ENCODE results near the gene HES5. TPM values are rescaled to one million over a fixed set of nuclear protein-coding genes. Genes with fewer than 3 reads are reported as not detected.

The HES5 gene
- total and polyA plus RNA-seq, 2 of the 4 experiments (the other 2 are of a cell fraction), result not detected

- peak; percentile 58 for DNase-seq
- Histone ChIP-seq H2BK5ac (ENCODE audit: low read depth, low read length, poor library complexity, severe bottlenecking) (no peak overlapping the region), H3K27ac (ENCODE audit: insufficient read depth, low read length) (no peak overlapping the region), H4K8ac (ENCODE audit: low read depth in 2 of 2, low read length in 2 of 2) (no peak overlapping the region), H4K91ac (ENCODE audit: insufficient read depth, low read depth, low read length) (no peak overlapping the region), H3K18ac (ENCODE audit: low read depth, low read length) (no peak overlapping the region), H2AK5ac (ENCODE audit: low read depth, low read length) (no peak overlapping the region), H2BK15ac (ENCODE audit: low read depth, low read length) (no peak overlapping the region), H2BK20ac (ENCODE audit: low read depth, low read length) (no peak overlapping the region), H3K9me3 (ENCODE audit: control insufficient read depth, insufficient read depth, low read length) (no peaks in the 10 kb centered on the region), H3K4ac (ENCODE audit: low read depth, low read length) (no peak overlapping the region), H2AFZ (replicated peaks; ENCODE audit: low read length, poor library complexity) (no peak overlapping the region), H4K5ac (ENCODE audit: low read depth, low read length) (no peak overlapping the region), H3K23ac (ENCODE audit: low read depth, low read length) (no peak overlapping the region), H3K4me1 (ENCODE audit: control insufficient read depth, insufficient read depth, low read length) (peaks cover 2% of the 10 kb centered on the region; the same call in 1 of the 2 replicates), H3K56ac (ENCODE audit: extremely low read depth, insufficient read depth, low read length) (no peak overlapping the region), H2AK9ac (replicated peaks; ENCODE audit: low read depth, low read length, poor library complexity) (no peak overlapping the region), H3K14ac (replicated peaks; ENCODE audit: low read depth, low read length) (no peak overlapping the region), H3K36me3 (ENCODE audit: control insufficient read depth, insufficient read depth, low read length) (peaks cover 48% of the 10 kb centered on the region), H3K9me1 (ENCODE audit: insufficient read depth, low read length) (no peaks in the 10 kb centered on the region), H3K27me3 (ENCODE audit: control insufficient read depth, insufficient read depth, low read length) (peaks cover 9% of the 10 kb centered on the region; the same call in 1 of the 2 replicates), H2BK120ac (ENCODE audit: low read depth, low read length) (no peak overlapping the region), H3K4me2 (ENCODE audit: low read depth, low read length) (no peak overlapping the region), H3K4me3 (ENCODE audit: insufficient read depth, low read depth, low read length) (no peak overlapping the region), H4K20me1 (ENCODE audit: insufficient read depth, low read length) (peaks cover 3% of the 10 kb centered on the region; the same call in 1 of the 2 replicates), H3K9ac (ENCODE audit: low read depth, low read length) (no peak overlapping the region), H3K79me1 (ENCODE audit: low read depth in 1 of 2, low read length in 2 of 2) (peaks cover 0 to 6% of the 10 kb centered on the region in 2 experiments; a peak in 1 of 4 replicates)
- ChIA-PET CTCF (no interaction called here), POLR2A (ENCODE audit: unreplicated experiment) (no interaction called here)
- in situ Hi-C loops (cut with MboI; ENCODE audit: low sequenced_read_pairs), result no loop called here
- dilution Hi-C loops (cut with HindIII; ENCODE audit: low sequenced_read_pairs, unreplicated experiment), result no loop called here
- 64% methylated on average over 17 of the region's 29 CpGs; no CpG with 5 or more reads in 1 of the 2 experiments for WGBS, 2 experiments (ENCODE audit: extremely low coverage in 2 of 2, insufficient read length in 1 of 2)
- TF ChIP-seq BHLHE40 (IDR thresholded peaks at IDR 0.05; ENCODE audit: low read depth, low read length) (no peak), CHD1 (IDR thresholded peaks at IDR 0.05; ENCODE audit: low read depth, low read length) (no peak), RFX5 (IDR thresholded peaks at IDR 0.05; ENCODE audit: low read depth, low read length) (no peak), MAFK (IDR thresholded peaks at IDR 0.05; ENCODE audit: low read depth, low read length) (no peak), FOS (IDR thresholded peaks at IDR 0.05; ENCODE audit: low read depth, low read length) (no peak), SMC3 (IDR thresholded peaks at IDR 0.05; ENCODE audit: low read depth, low read length) (no peak), RCOR1 (IDR thresholded peaks at IDR 0.05; ENCODE audit: insufficient replicate concordance, low read length) (no peak), POLR2A (IDR thresholded peaks at IDR 0.05; ENCODE audit: low read depth, low read length) (no peak), RAD21 (IDR thresholded peaks at IDR 0.05; ENCODE audit: low read length) (no peak), MXI1 (IDR thresholded peaks at IDR 0.05; ENCODE audit: borderline replicate concordance, low read depth, low read length) (no peak), NFE2L2 (IDR thresholded peaks at IDR 0.05; ENCODE audit: low read depth, low read length) (no peak), CEBPB (IDR thresholded peaks at IDR 0.05; ENCODE audit: low read depth, low read length) (no peak), MAZ (IDR thresholded peaks at IDR 0.05; ENCODE audit: borderline replicate concordance, low read depth, low read length) (no peak)
- TF ChIP-seq, protein P1, sequence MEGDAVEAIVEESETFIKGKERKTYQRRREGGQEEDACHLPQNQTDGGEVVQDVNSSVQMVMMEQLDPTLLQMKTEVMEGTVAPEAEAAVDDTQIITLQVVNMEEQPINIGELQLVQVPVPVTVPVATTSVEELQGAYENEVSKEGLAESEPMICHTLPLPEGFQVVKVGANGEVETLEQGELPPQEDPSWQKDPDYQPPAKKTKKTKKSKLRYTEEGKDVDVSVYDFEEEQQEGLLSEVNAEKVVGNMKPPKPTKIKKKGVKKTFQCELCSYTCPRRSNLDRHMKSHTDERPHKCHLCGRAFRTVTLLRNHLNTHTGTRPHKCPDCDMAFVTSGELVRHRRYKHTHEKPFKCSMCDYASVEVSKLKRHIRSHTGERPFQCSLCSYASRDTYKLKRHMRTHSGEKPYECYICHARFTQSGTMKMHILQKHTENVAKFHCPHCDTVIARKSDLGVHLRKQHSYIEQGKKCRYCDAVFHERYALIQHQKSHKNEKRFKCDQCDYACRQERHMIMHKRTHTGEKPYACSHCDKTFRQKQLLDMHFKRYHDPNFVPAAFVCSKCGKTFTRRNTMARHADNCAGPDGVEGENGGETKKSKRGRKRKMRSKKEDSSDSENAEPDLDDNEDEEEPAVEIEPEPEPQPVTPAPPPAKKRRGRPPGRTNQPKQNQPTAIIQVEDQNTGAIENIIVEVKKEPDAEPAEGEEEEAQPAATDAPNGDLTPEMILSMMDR (conservative IDR thresholded peaks at IDR 0.05; ENCODE audit: low read depth, low read length), result no peak
- TF ChIP-seq, protein P2, sequence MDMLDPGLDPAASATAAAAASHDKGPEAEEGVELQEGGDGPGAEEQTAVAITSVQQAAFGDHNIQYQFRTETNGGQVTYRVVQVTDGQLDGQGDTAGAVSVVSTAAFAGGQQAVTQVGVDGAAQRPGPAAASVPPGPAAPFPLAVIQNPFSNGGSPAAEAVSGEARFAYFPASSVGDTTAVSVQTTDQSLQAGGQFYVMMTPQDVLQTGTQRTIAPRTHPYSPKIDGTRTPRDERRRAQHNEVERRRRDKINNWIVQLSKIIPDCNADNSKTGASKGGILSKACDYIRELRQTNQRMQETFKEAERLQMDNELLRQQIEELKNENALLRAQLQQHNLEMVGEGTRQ (IDR thresholded peaks at IDR 0.05; ENCODE audit: low read depth, low read length), result no peak
- TF ChIP-seq, protein P3, sequence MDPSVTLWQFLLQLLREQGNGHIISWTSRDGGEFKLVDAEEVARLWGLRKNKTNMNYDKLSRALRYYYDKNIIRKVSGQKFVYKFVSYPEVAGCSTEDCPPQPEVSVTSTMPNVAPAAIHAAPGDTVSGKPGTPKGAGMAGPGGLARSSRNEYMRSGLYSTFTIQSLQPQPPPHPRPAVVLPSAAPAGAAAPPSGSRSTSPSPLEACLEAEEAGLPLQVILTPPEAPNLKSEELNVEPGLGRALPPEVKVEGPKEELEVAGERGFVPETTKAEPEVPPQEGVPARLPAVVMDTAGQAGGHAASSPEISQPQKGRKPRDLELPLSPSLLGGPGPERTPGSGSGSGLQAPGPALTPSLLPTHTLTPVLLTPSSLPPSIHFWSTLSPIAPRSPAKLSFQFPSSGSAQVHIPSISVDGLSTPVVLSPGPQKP (IDR thresholded peaks at IDR 0.05; ENCODE audit: borderline replicate concordance, low read depth, low read length), result no peak
- BruUV-seq (replicated peaks), result no TSS peak
- no peak for ATAC-seq (ENCODE audit: low read depth)
- intact Hi-C loops (cut with micrococcal nuclease), result no loop called here
These were observed 21.3 kb downstream of the HES5 start for GRCh38 chr1:2508751-2509150.
